AG04450 (cell line): Measurements from ENCODE around the gene SIGMAR1. TPM values are rescaled to one million over a fixed set of nuclear protein-coding genes. Genes with fewer than 3 reads are reported as not detected.
A peak's percentile ranks its signal among the peaks of the same experiment; 100 is the strongest.

Experiments used
- CTCF ChIA-PET: fragments of 300-600, 350-600 bp; formaldehyde crosslinking; extraction: SDS; loops from one replicate; lab custom pipeline; 2022; ENCODE audit warnings: antibody characterized with exemption, inconsistent platforms; lab: Charles Lee
- POLR2A ChIA-PET: fragments of 350-600 bp; formaldehyde crosslinking; extraction: SDS; loops from one replicate; lab custom pipeline; 2021; ENCODE audit warnings: antibody characterized with exemption, inconsistent platforms; lab: Yijun Ruan, JAX
- DNase-seq: peaks from one replicate; pipeline ENCODE4 v3.0.0-alpha.2; 2011; ENCODE audit warnings: low read depth, low spot score
- H3K27ac ChIP-seq: one replicate; pipeline ENCODE4 v1.5.1; 2012; ENCODE audit warnings: low read depth, low read length, control low read depth
- H3K27me3 ChIP-seq: one replicate; pipeline ENCODE4 v1.6.0; 2012; ENCODE audit warnings: low read length; ENCODE audit not compliant: control insufficient read depth, insufficient read depth
- H3K4me3 ChIP-seq: 2 replicates; pipeline ENCODE4 v1.5.1; 2011; ENCODE audit warnings: mild to moderate bottlenecking, low read depth, low read length, control low read depth
- H3K9me3 ChIP-seq: 2 replicates; pipeline ENCODE4 v1.5.1; 2012; ENCODE audit warnings: low read length; ENCODE audit not compliant: control insufficient read depth, insufficient read depth
- CTCF ChIP-seq: IDR thresholded peaks from 2 replicates; pipeline ENCODE4 v1.5.1; 2011; ENCODE audit warnings: low read depth, low read length, control low read depth, inconsistent platforms
- polyA plus RNA-seq: library from polyadenylated mRNA; depleted of rRNA; stranded (reverse); fragments of >200 nt; gene quantifications from 2 replicates; pipeline ENCODE4 v1.2.3, GENCODE V29; 2011

SIGMAR1 gene
- polyA plus RNA-seq, 1 experiment: 38.9 TPM

- POLR2A ChIA-PET: no interaction called here
- no peak overlapping the region for H3K27ac ChIP-seq
- CTCF ChIA-PET: interaction anchor here (2.3 to 2.9 kb wide), 2 partner anchors 16 to 18 kb away, joined by 14 to 16 read pairs; no protein-coding TSS in a partner anchor
- no peak for TF ChIP-seq CTCF
- H3K9me3 ChIP-seq: no peaks in the 10 kb centered on the region
- no peak for DNase-seq
- no peaks in the 10 kb centered on the region for H3K27me3 ChIP-seq
- H3K4me3 ChIP-seq: no peak overlapping the region
Observed at GRCh38 chr9:34684816-34685215, 47.2 kb upstream of the SIGMAR1 start.

- CTCF ChIA-PET: interaction anchor here (1.1 kb wide), 1 partner anchor 18 kb away, joined by 4 read pairs; no protein-coding TSS in a partner anchor
- no peak overlapping the region for H3K4me3 ChIP-seq
- no peaks in the 10 kb centered on the region for H3K27me3 ChIP-seq
- no peak for TF ChIP-seq CTCF
- no peak overlapping the region for H3K27ac ChIP-seq
- no peaks in the 10 kb centered on the region for H3K9me3 ChIP-seq
- POLR2A ChIA-PET: no interaction called here
- DNase-seq: no peak
Observed at GRCh38 chr9:34684145-34684544, 46.6 kb upstream of the SIGMAR1 start.

- H3K4me3 ChIP-seq: no peak overlapping the region
- H3K9me3 ChIP-seq: no peaks in the 10 kb centered on the region
- TF ChIP-seq CTCF: no peak
- H3K27ac ChIP-seq: no peak overlapping the region
- POLR2A ChIA-PET: no interaction called here
- no peaks in the 10 kb centered on the region for H3K27me3 ChIP-seq
- CTCF ChIA-PET: interaction anchor here (1.1 to 2.9 kb wide), 2 partner anchors 25 to 27 kb away, joined by 10 to 22 read pairs; no protein-coding TSS in a partner anchor
- DNase-seq: no peak
Observed at GRCh38 chr9:34675869-34676268, 38.3 kb upstream of the SIGMAR1 start.

- peak; percentile 80 for TF ChIP-seq CTCF
- Histone ChIP-seq H3K4me3 (no peak overlapping the region), H3K27me3 (no peaks in the 10 kb centered on the region), H3K27ac (no peak overlapping the region), H3K9me3 (no peaks in the 10 kb centered on the region)
- POLR2A ChIA-PET: no interaction called here
- CTCF ChIA-PET: interaction anchor here (1.0 to 2.9 kb wide), 3 partner anchors 16 to 27 kb away, joined by 3 to 22 read pairs (median 10); no protein-coding TSS in a partner anchor
- DNase-seq: no peak
Observed at GRCh38 chr9:34675048-34675714, 37.6 kb upstream of the SIGMAR1 start.

- Histone ChIP-seq H3K27me3 (no peaks in the 10 kb centered on the region), H3K4me3 (no peak overlapping the region), H3K9me3 (no peaks in the 10 kb centered on the region), H3K27ac (no peak overlapping the region)
- no peak for TF ChIP-seq CTCF
- DNase-seq: no peak
- ChIA-PET POLR2A (no interaction called here), CTCF (interaction anchor here (1.0 kb wide), 3 partner anchors 17 to 28 kb away, joined by 3 to 6 read pairs (median 4); no protein-coding TSS in a partner anchor)
Observed at GRCh38 chr9:34674440-34674839, 36.9 kb upstream of the SIGMAR1 start.
